T-helper 22 cell (primary cell): Measurements from ENCODE around the gene PSMG1.
"Not testable (repeated sequence)": the region's sequence is repeated elsewhere in the genome, so short reads cannot be mapped to it uniquely, and the experiment has no call there.

Experiments used
- DNase-seq: peaks from one replicate; pipeline ENCODE4 v3.0.0-alpha.2; 2020; ENCODE audit warnings: low read depth

PSMG1 gene

GRCh38 chr21:39188521-39189139, 5.4 kb upstream of the PSMG1 start:
- no peak for DNase-seq

- DNase-seq, result no peak
These were observed 3.9 kb upstream of the PSMG1 start for GRCh38 chr21:39187141-39187540.

- no peak for DNase-seq
These were observed 3.4 kb upstream of the PSMG1 start for GRCh38 chr21:39186676-39187075.

GRCh38 chr21:39185157-39185556, 1.9 kb upstream of the PSMG1 start:
- DNase-seq, result no peak

- DNase-seq, result no peak
These were observed 1.1 kb upstream of the PSMG1 start for GRCh38 chr21:39184050-39184980.

- DNase-seq, result no peak
These were observed 573 bp downstream of the PSMG1 start for GRCh38 chr21:39182484-39183271.

GRCh38 chr21:39182016-39182415, 1.2 kb downstream of the PSMG1 start:
- no peak for DNase-seq

- no peak for DNase-seq
These were observed 1.9 kb downstream of the PSMG1 start for GRCh38 chr21:39181205-39181818.

GRCh38 chr21:39180429-39181019, 2.7 kb downstream of the PSMG1 start:
- DNase-seq, result no peak

GRCh38 chr21:39178421-39178820, 4.8 kb downstream of the PSMG1 start:
- no peak for DNase-seq

GRCh38 chr21:39176271-39176709, 7.0 kb downstream of the PSMG1 start:
- no peak for DNase-seq

- no peak for DNase-seq
These were observed 7.6 kb downstream of the PSMG1 start for GRCh38 chr21:39175665-39176064.

- DNase-seq, result no peak
These were observed 8.1 kb downstream of the PSMG1 start for GRCh38 chr21:39175154-39175553.

- DNase-seq, result no peak
These were observed 9.3 kb downstream of the PSMG1 start for GRCh38 chr21:39173716-39174680.

- DNase-seq, result no peak
These were observed 13.3 kb downstream of the PSMG1 start for GRCh38 chr21:39169906-39170305.

- DNase-seq, result no peak
These were observed 14.5 kb downstream of the PSMG1 start for GRCh38 chr21:39168800-39169199.

GRCh38 chr21:39164523-39164922, 18.7 kb downstream of the PSMG1 start:
- no peak for DNase-seq

- DNase-seq, result no peak
These were observed 22.2 kb downstream of the PSMG1 start for GRCh38 chr21:39161064-39161463.

- DNase-seq, result no peak
These were observed 23.7 kb downstream of the PSMG1 start for GRCh38 chr21:39159342-39160063.

- not testable (repeated sequence) for DNase-seq
These were observed 26.0 kb downstream of the PSMG1 start for GRCh38 chr21:39157241-39157640.
